Measurements from ENCODE around the gene ANO7.

The ANO7 gene

DNA sequence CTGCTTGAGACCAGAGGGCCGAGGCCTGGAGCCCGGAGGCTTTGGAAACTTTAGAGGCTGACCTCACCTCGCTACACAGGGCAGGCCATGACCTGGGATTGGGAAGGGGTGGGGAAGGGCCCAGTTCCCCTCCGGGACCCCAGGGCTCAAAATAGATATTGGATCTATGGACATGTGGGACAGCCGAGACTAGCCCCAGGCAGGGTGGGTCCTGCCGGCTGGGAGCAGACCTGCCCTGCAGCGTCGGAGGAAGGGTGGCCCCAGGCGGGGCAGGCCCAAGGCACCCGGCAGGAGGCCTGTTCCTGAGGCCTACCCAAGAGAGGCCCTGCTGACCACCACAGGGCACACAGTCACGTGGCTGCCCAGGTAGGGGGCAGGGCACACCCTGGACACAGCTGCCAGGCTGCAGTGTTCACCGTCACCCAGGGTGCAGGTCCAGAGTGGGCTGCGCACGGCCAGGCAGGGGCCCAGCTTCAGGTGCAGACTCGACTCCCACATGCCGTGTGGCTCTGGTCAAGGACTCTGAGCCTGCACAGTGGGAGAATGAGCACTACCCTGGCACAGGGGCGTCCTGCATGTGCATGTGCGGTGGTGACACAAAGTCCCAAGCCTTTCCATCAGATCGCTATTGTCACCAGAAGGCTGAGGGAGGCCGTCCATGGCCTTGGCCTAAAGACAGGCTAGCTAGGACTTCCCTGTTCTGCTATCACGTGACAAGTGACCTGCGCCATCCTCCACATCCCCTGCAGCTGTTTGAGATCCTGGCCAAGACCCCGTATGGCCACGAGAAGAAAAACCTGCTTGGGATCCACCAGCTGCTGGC, 13.2 kb downstream of the ANO7 start:
- ATAC-seq: no peak

GRCh38 chr2:241202268-241202585, 13.8 kb downstream of the ANO7 start:
- no peak for ATAC-seq
- TF ChIP-seq ZC3H10 (CRISPR knock-in tag; IDR thresholded peaks at IDR 0.05): no peak
- no peak for TF ChIP-seq ZNF565 (CRISPR knock-in tag; conservative IDR thresholded peaks at IDR 0.05; ENCODE audit: low read depth)
- TF ChIP-seq BACH2 (CRISPR knock-in tag; IDR thresholded peaks at IDR 0.05; ENCODE audit: borderline replicate concordance): no peak
- no peak for TF ChIP-seq POU6F1 (CRISPR knock-in tag; IDR thresholded peaks at IDR 0.05; ENCODE audit: borderline replicate concordance, low read depth)
- no peak for TF ChIP-seq OSR1 (CRISPR knock-in tag; IDR thresholded peaks at IDR 0.05)
- TF ChIP-seq ISL1 (CRISPR knock-in tag; IDR thresholded peaks at IDR 0.05): no peak
- TF ChIP-seq, protein P1, sequence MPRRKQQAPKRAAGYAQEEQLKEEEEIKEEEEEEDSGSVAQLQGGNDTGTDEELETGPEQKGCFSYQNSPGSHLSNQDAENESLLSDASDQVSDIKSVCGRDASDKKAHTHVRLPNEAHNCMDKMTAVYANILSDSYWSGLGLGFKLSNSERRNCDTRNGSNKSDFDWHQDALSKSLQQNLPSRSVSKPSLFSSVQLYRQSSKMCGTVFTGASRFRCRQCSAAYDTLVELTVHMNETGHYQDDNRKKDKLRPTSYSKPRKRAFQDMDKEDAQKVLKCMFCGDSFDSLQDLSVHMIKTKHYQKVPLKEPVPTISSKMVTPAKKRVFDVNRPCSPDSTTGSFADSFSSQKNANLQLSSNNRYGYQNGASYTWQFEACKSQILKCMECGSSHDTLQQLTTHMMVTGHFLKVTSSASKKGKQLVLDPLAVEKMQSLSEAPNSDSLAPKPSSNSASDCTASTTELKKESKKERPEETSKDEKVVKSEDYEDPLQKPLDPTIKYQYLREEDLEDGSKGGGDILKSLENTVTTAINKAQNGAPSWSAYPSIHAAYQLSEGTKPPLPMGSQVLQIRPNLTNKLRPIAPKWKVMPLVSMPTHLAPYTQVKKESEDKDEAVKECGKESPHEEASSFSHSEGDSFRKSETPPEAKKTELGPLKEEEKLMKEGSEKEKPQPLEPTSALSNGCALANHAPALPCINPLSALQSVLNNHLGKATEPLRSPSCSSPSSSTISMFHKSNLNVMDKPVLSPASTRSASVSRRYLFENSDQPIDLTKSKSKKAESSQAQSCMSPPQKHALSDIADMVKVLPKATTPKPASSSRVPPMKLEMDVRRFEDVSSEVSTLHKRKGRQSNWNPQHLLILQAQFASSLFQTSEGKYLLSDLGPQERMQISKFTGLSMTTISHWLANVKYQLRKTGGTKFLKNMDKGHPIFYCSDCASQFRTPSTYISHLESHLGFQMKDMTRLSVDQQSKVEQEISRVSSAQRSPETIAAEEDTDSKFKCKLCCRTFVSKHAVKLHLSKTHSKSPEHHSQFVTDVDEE (CRISPR knock-in tag; IDR thresholded peaks at IDR 0.05): no peak
- no peak for TF ChIP-seq GLIS3 (CRISPR knock-in tag; IDR thresholded peaks at IDR 0.05)

More for the DNA sequence above, 13.2 kb downstream of the ANO7 start:
- TF ChIP-seq BACH2 (CRISPR knock-in tag; IDR thresholded peaks at IDR 0.05; ENCODE audit: borderline replicate concordance) (no peak), PPARA (CRISPR knock-in tag; IDR thresholded peaks at IDR 0.05; ENCODE audit: borderline replicate concordance) (no peak), ZFP3 (CRISPR knock-in tag; IDR thresholded peaks at IDR 0.05) (no peak), CREB5 (CRISPR knock-in tag; IDR thresholded peaks at IDR 0.05; ENCODE audit: low read depth) (no peak), GLIS3 (CRISPR knock-in tag; IDR thresholded peaks at IDR 0.05) (no peak), PATZ1 (CRISPR knock-in tag; IDR thresholded peaks at IDR 0.05; ENCODE audit: borderline replicate concordance) (no peak), ZC3H10 (CRISPR knock-in tag; IDR thresholded peaks at IDR 0.05) (no peak), TCF4 (CRISPR knock-in tag; IDR thresholded peaks at IDR 0.05; ENCODE audit: borderline replicate concordance) (no peak), POU6F1 (CRISPR knock-in tag; IDR thresholded peaks at IDR 0.05; ENCODE audit: borderline replicate concordance, low read depth) (no peak), ZNF70 (CRISPR knock-in tag; IDR thresholded peaks at IDR 0.05) (no peak), RARB (CRISPR knock-in tag; IDR thresholded peaks at IDR 0.05) (no peak), ZNF8 (CRISPR knock-in tag; IDR thresholded peaks at IDR 0.05) (no peak), ISL1 (CRISPR knock-in tag; IDR thresholded peaks at IDR 0.05) (no peak), ZFP30 (CRISPR knock-in tag; IDR thresholded peaks at IDR 0.05) (no peak), TOX (CRISPR knock-in tag; IDR thresholded peaks at IDR 0.05; ENCODE audit: borderline replicate concordance) (no peak), SNAI2 (CRISPR knock-in tag; IDR thresholded peaks at IDR 0.05) (no peak), ESRRG (CRISPR knock-in tag; IDR thresholded peaks at IDR 0.05) (no peak), OSR1 (CRISPR knock-in tag; IDR thresholded peaks at IDR 0.05) (no peak)
- TF ChIP-seq, protein P1 (CRISPR knock-in tag; IDR thresholded peaks at IDR 0.05): no peak
- TF ChIP-seq, protein P2, sequence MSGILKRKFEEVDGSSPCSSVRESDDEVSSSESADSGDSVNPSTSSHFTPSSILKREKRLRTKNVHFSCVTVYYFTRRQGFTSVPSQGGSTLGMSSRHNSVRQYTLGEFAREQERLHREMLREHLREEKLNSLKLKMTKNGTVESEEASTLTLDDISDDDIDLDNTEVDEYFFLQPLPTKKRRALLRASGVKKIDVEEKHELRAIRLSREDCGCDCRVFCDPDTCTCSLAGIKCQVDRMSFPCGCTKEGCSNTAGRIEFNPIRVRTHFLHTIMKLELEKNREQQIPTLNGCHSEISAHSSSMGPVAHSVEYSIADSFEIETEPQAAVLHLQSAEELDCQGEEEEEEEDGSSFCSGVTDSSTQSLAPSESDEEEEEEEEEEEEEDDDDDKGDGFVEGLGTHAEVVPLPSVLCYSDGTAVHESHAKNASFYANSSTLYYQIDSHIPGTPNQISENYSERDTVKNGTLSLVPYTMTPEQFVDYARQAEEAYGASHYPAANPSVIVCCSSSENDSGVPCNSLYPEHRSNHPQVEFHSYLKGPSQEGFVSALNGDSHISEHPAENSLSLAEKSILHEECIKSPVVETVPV (CRISPR knock-in tag; IDR thresholded peaks at IDR 0.05): no peak

All from SK-N-SH treated with all-trans-retinoic acid at 6 μM for 48 hours (cell line).